Measurements from ENCODE around the gene KCNN1.

GRCh38 chr19:17977488-17977887, 10.6 kb downstream of the KCNN1 start:
- no peak for TF ChIP-seq CTCF (IDR thresholded peaks at IDR 0.05; ENCODE audit: poor library complexity, severe bottlenecking)
- no peak for TF ChIP-seq POLR2AphosphoS5 (IDR thresholded peaks at IDR 0.05)
- TF ChIP-seq MXI1 (conservative IDR thresholded peaks at IDR 0.05; ENCODE audit: poor library complexity, severe bottlenecking): no peak

Measured in neural cell (in vitro differentiated cells).